Liver (tissue), 9 donors: ENCODE data around the gene STAP2. TPM values are rescaled to one million over a fixed set of nuclear protein-coding genes. Genes with fewer than 3 reads are reported as not detected.

Source experiments
- DNase-seq: peaks from one replicate; pipeline ENCODE4 v3.0.0-alpha.2; 2017; ENCODE audit warnings: low spot score
- H3K27ac ChIP-seq, 2 donors: one replicate each; pipeline ENCODE4 v1.7.0; 2013; ENCODE audit warnings: inconsistent platforms in 2 of 2, low read length in 2 of 2, control low read depth in 1 of 2, low read depth in 1 of 2, mild to moderate bottlenecking in 1 of 2
- H3K27me3 ChIP-seq, 4 donors: one replicate each; pipeline versions ENCODE4 v1.6.1 to v1.7.0; 2013; ENCODE audit warnings: low read length in 3 of 4, inconsistent platforms in 1 of 4, mild to moderate bottlenecking in 1 of 4, moderate library complexity in 1 of 4; ENCODE audit not compliant: control insufficient read depth in 4 of 4, insufficient read depth in 4 of 4
- H3K36me3 ChIP-seq, 4 donors: one replicate each; pipeline versions ENCODE4 v1.6.1 to v1.7.0; 2013; ENCODE audit warnings: low read length in 3 of 4, mild to moderate bottlenecking in 3 of 4, low read depth in 1 of 4, moderate library complexity in 1 of 4; ENCODE audit not compliant: control insufficient read depth in 4 of 4, insufficient read depth in 3 of 4
- H3K4me1 ChIP-seq, 4 donors: one replicate each; pipeline versions ENCODE4 v1.6.1 to v1.7.0; 2013; ENCODE audit warnings: low read length in 3 of 4, mild to moderate bottlenecking in 3 of 4, moderate library complexity in 1 of 4; ENCODE audit not compliant: control insufficient read depth in 4 of 4, insufficient read depth in 4 of 4
- H3K4me3 ChIP-seq, 3 donors: one replicate each; pipeline versions ENCODE4 v1.6.1 to v1.7.0; 2013; ENCODE audit warnings: low read length in 3 of 3, control low read depth in 1 of 3, low read depth in 1 of 3, mild to moderate bottlenecking in 1 of 3
- H3K9ac ChIP-seq, 2 donors: one replicate each; pipeline ENCODE4 v1.7.0; 2013; ENCODE audit warnings: low read length in 2 of 2, mild to moderate bottlenecking in 2 of 2, moderate library complexity in 2 of 2, control low read depth in 1 of 2, low read depth in 1 of 2
- H3K9me3 ChIP-seq, 4 donors: one replicate each; pipeline versions ENCODE4 v1.6.1 to v1.7.0; 2013; ENCODE audit warnings: low read length in 3 of 4; ENCODE audit not compliant: control insufficient read depth in 4 of 4
- ATF3 ChIP-seq: IDR thresholded peaks from 2 replicates; pipeline ENCODE4 v1.6.1; 2016; ENCODE audit warnings: antibody characterized with exemption
- CTCF ChIP-seq: fragments of 150-350 bp; IDR thresholded peaks from 2 replicates; pipeline ENCODE4 v1.5.1; 2017; ENCODE audit warnings: improper control_type of control experiment, low read depth, low read length; ENCODE audit not compliant: missing input control
- EGR1 ChIP-seq, 2 donors: IDR thresholded peaks; 2 replicates each; pipeline ENCODE4 v1.6.1; 2016 to 2018; ENCODE audit warnings: antibody characterized with exemption in 2 of 2, low read depth in 2 of 2
- FOXA1 ChIP-seq: IDR thresholded peaks from 2 replicates; pipeline ENCODE4 v1.6.1; 2016; ENCODE audit warnings: antibody characterized with exemption
- FOXA2 ChIP-seq: IDR thresholded peaks from 2 replicates; pipeline ENCODE4 v1.6.1; 2016; ENCODE audit warnings: antibody characterized with exemption
- GABPA ChIP-seq, 2 donors: IDR thresholded peaks in 1 of 2; conservative IDR thresholded peaks in 1 of 2; 2 replicates each; pipeline ENCODE4 v1.6.1; 2016; ENCODE audit warnings: antibody characterized with exemption in 2 of 2, mild to moderate bottlenecking in 1 of 2, moderate library complexity in 1 of 2
- HNF4A ChIP-seq, 2 donors: conservative IDR thresholded peaks; 2 replicates each; pipeline ENCODE4 v1.6.1; 2016; ENCODE audit warnings: antibody characterized with exemption in 2 of 2, mild to moderate bottlenecking in 2 of 2
- HNF4G ChIP-seq: IDR thresholded peaks from 2 replicates; pipeline ENCODE4 v1.6.1; 2016; ENCODE audit warnings: antibody characterized with exemption
- JUND ChIP-seq, 2 donors: IDR thresholded peaks; 2 replicates each; pipeline ENCODE4 v1.6.1; 2016; ENCODE audit warnings: antibody characterized with exemption in 2 of 2
- MAX ChIP-seq: IDR thresholded peaks from 2 replicates; pipeline ENCODE4 v1.6.1; 2016; ENCODE audit warnings: antibody characterized with exemption
- NR2F2 ChIP-seq: IDR thresholded peaks from 2 replicates; pipeline ENCODE4 v1.6.1; 2016; ENCODE audit warnings: antibody characterized with exemption
- RAD21 ChIP-seq, 2 donors: IDR thresholded peaks; 2 replicates each; pipeline ENCODE4 v1.6.1; 2016; ENCODE audit warnings: antibody characterized with exemption in 2 of 2, mild to moderate bottlenecking in 2 of 2
- REST ChIP-seq: IDR thresholded peaks from 2 replicates; pipeline ENCODE4 v1.6.1; 2016; ENCODE audit warnings: antibody characterized with exemption, mild to moderate bottlenecking
- RXRA ChIP-seq, 2 donors: IDR thresholded peaks; 2 replicates each; pipeline ENCODE4 v1.6.1; 2017 to 2018; ENCODE audit warnings: antibody characterized with exemption in 2 of 2, mild to moderate bottlenecking in 1 of 2
- SP1 ChIP-seq: IDR thresholded peaks from 2 replicates; pipeline ENCODE4 v1.6.1; 2018; ENCODE audit warnings: antibody characterized with exemption, mild to moderate bottlenecking
- TAF1 ChIP-seq: conservative IDR thresholded peaks from 2 replicates; pipeline ENCODE4 v1.6.1; 2016; ENCODE audit warnings: antibody characterized with exemption, mild to moderate bottlenecking
- YY1 ChIP-seq: IDR thresholded peaks from 2 replicates; pipeline ENCODE4 v1.6.1; 2016; ENCODE audit warnings: antibody characterized with exemption, mild to moderate bottlenecking
- ZBTB33 ChIP-seq: IDR thresholded peaks from 2 replicates; pipeline ENCODE4 v1.6.1; 2016; ENCODE audit warnings: antibody characterized with exemption
- WGBS: extraction: QIAGEN DNeasy Blood & Tissue Kit; methylation state at CpG from one replicate; pipeline ENCODE4 v1.1.7; 2013; 5-methylcytosine and 5-hydroxymethylcytosine counted together
- polyA plus RNA-seq, 2 donors: library from polyadenylated mRNA; stranded (reverse) in 1 of 2; unstranded in 1 of 2; fragments of 200-250 nt in 1 of 2; fragments of >200 nt in 1 of 2; fragmentation: Nextera tagmentation in 1 of 2; extraction: Ambion mirVana in 1 of 2; gene quantifications; one replicate each; pipeline versions ENCODE4 v1.2.1 to v1.2.3, GENCODE V29; 2013 to 2015
- total RNA-seq, 2 donors: library from RNA; depleted of rRNA; stranded (reverse); fragments of >200 nt; gene quantifications; one replicate each; pipeline ENCODE4 v1.2.3, GENCODE V29; 2014
- donor health status: healthy.
- donor health status: healthy.
- donor health status: healthy.
- donor health status: healthy.
- donor health status: healthy.

Gene STAP2
- total and polyA plus RNA-seq, 4 donors: 8.6 to 26.4 (median 24.0) TPM

GRCh38 chr19:4298810-4299550, 39.6 kb downstream of the STAP2 start:
- H3K27ac ChIP-seq: no peak overlapping the region
- no peaks in the 10 kb centered on the region for H3K4me1 ChIP-seq
- H3K9ac ChIP-seq: no peak overlapping the region
- 94% methylated on average over 8 of the region's 8 CpGs for WGBS
- H3K9me3 ChIP-seq: no peaks in the 10 kb centered on the region
- H3K27me3 ChIP-seq: no peaks in the 10 kb centered on the region
- DNase-seq: no peak
- no peak for TF ChIP-seq HNF4A (conservative IDR thresholded peaks at IDR 0.05)
- no peak for TF ChIP-seq TAF1
- TF ChIP-seq HNF4G: no peak
- no peak for TF ChIP-seq RAD21 (IDR thresholded peaks at IDR 0.05)
- TF ChIP-seq RXRA (IDR thresholded peaks at IDR 0.05): no peak
- no peak for TF ChIP-seq FOXA2
- TF ChIP-seq GABPA (IDR thresholded peaks at IDR 0.05 in 1 of 2, conservative IDR thresholded peaks at IDR 0.05 in 1 of 2): no peak
- TF ChIP-seq CTCF: no peak
- no peak for TF ChIP-seq JUND (IDR thresholded peaks at IDR 0.05)
- TF ChIP-seq EGR1 (IDR thresholded peaks at IDR 0.05; ENCODE audit: low read depth in 2 of 2): no peak
- no peak for TF ChIP-seq NR2F2
- TF ChIP-seq ZBTB33: no peak
- TF ChIP-seq SP1: no peak
- no peak for TF ChIP-seq REST
- no peak for TF ChIP-seq ATF3
- no peak for TF ChIP-seq MAX
- no peak for TF ChIP-seq YY1
- TF ChIP-seq FOXA1: no peak
- no peak overlapping the region for H3K4me3 ChIP-seq
- no peaks in the 10 kb centered on the region for H3K36me3 ChIP-seq
